ENCODE measurements around the gene EZH2. TPM values are rescaled to one million over a fixed set of nuclear protein-coding genes. Genes with fewer than 3 reads are reported as not detected.

The EZH2 gene
- total RNA-seq, 1 experiment from 2014 or later, result 30.5 TPM

GRCh38 chr7:148903504-148903903, 19.4 kb upstream of the EZH2 start:
- ATAC-seq, result no peak
- 0 out of 2 replicates have a peak, but pooled peaks cover 3% of the 10 kb centered on the region for H3K4me1 ChIP-seq (ENCODE audit: insufficient read depth, low read length)
- no peak for DNase-seq
- H3F3A ChIP-seq (ENCODE audit: low read length, unreplicated experiment), result no peaks in the 10 kb centered on the region
- H3K27ac ChIP-seq (ENCODE audit: low read length), result no peak overlapping the region
- H3K79me2 ChIP-seq (ENCODE audit: low read length), result no peaks in the 10 kb centered on the region
- H3K36me3 ChIP-seq (ENCODE audit: low read depth, low read length), result no peaks in the 10 kb centered on the region
- H4K20me1 ChIP-seq (ENCODE audit: low read length), result no peaks in the 10 kb centered on the region
- ChIA-PET POLR2A (ENCODE audit: unreplicated experiment) (no interaction called here), CTCF (no interaction called here)
- H3K9me2 ChIP-seq (replicated peaks; ENCODE audit: low read length), result no peaks in the 10 kb centered on the region
- H3K9ac ChIP-seq (ENCODE audit: low read length), result no peak overlapping the region
- no peak overlapping the region for H3K4me3 ChIP-seq (ENCODE audit: low read length)
- TF ChIP-seq, protein P1, sequence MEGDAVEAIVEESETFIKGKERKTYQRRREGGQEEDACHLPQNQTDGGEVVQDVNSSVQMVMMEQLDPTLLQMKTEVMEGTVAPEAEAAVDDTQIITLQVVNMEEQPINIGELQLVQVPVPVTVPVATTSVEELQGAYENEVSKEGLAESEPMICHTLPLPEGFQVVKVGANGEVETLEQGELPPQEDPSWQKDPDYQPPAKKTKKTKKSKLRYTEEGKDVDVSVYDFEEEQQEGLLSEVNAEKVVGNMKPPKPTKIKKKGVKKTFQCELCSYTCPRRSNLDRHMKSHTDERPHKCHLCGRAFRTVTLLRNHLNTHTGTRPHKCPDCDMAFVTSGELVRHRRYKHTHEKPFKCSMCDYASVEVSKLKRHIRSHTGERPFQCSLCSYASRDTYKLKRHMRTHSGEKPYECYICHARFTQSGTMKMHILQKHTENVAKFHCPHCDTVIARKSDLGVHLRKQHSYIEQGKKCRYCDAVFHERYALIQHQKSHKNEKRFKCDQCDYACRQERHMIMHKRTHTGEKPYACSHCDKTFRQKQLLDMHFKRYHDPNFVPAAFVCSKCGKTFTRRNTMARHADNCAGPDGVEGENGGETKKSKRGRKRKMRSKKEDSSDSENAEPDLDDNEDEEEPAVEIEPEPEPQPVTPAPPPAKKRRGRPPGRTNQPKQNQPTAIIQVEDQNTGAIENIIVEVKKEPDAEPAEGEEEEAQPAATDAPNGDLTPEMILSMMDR (conservative IDR thresholded peaks at IDR 0.05; ENCODE audit: low read depth, low read length), result no peak
- TF ChIP-seq EZH2 (IDR thresholded peaks at IDR 0.05; ENCODE audit: low read length, unreplicated experiment) (no peak), EZH2phosphoT487 (IDR thresholded peaks at IDR 0.05; ENCODE audit: borderline replicate concordance, low read length) (no peak)
- no peaks in the 10 kb centered on the region for H3K9me3 ChIP-seq (ENCODE audit: low read length)
- BruUV-seq (replicated peaks), result no TSS peak
- H3K4me2 ChIP-seq (ENCODE audit: low read length), result no peak overlapping the region
- no peak overlapping the region for H2AFZ ChIP-seq (ENCODE audit: low read length)
- no peaks in the 10 kb centered on the region for H3K27me3 ChIP-seq (ENCODE audit: low read length)
- intact Hi-C loops (cut with micrococcal nuclease), result no loop called here

DNA sequence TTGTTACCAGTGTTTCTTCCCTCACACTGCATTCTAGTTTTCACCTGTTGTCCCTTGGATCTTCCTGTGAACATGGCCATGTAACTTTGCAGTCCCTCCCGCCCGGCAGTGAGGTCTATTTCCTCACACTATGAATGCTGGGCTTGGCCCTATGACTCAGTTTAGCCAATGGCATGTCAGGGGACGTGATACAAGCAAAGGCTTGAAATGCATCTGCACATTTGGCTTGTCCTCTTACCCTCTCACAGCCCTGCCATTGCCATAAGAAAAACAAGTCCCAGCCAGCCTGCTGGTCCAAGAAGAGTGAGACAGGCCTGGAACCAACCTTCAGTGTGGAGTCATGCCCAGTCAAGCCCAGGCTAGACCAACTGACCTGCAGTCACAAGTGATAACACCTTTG, 17.1 kb upstream of the EZH2 start:
- DNase-seq (no peak), ATAC-seq (no peak)
- Histone ChIP-seq H4K20me1 (ENCODE audit: low read length) (no peaks in the 10 kb centered on the region), H3K9ac (ENCODE audit: low read length) (no peak overlapping the region), H3K9me3 (ENCODE audit: low read length) (no peaks in the 10 kb centered on the region), H3F3A (ENCODE audit: low read length, unreplicated experiment) (no peaks in the 10 kb centered on the region), H2AFZ (ENCODE audit: low read length) (no peak overlapping the region), H3K9me2 (replicated peaks; ENCODE audit: low read length) (no peaks in the 10 kb centered on the region), H3K27ac (ENCODE audit: low read length) (no peak overlapping the region), H3K36me3 (ENCODE audit: low read depth, low read length) (no peaks in the 10 kb centered on the region), H3K79me2 (ENCODE audit: low read length) (no peaks in the 10 kb centered on the region), H3K4me2 (ENCODE audit: low read length) (no peak overlapping the region), H3K4me3 (ENCODE audit: low read length) (no peak overlapping the region), H3K27me3 (ENCODE audit: low read length) (no peaks in the 10 kb centered on the region), H3K4me1 (ENCODE audit: insufficient read depth, low read length) (0 out of 2 replicates have a peak, but pooled peaks cover 3% of the 10 kb centered on the region)
- TF ChIP-seq EZH2 (IDR thresholded peaks at IDR 0.05; ENCODE audit: low read length, unreplicated experiment), result no peak
- TF ChIP-seq, protein P1 (conservative IDR thresholded peaks at IDR 0.05; ENCODE audit: low read depth, low read length), result no peak
- no peak for TF ChIP-seq EZH2phosphoT487 (IDR thresholded peaks at IDR 0.05; ENCODE audit: borderline replicate concordance, low read length)
- no TSS peak for BruUV-seq (replicated peaks)
- ChIA-PET CTCF (no interaction called here), POLR2A (ENCODE audit: unreplicated experiment) (interaction anchor here (0.6 kb wide), 1 partner anchor 38 kb away, joined by 3 read pairs; no protein-coding TSS in a partner anchor)
- intact Hi-C loops (cut with micrococcal nuclease), result no loop called here

DNA sequence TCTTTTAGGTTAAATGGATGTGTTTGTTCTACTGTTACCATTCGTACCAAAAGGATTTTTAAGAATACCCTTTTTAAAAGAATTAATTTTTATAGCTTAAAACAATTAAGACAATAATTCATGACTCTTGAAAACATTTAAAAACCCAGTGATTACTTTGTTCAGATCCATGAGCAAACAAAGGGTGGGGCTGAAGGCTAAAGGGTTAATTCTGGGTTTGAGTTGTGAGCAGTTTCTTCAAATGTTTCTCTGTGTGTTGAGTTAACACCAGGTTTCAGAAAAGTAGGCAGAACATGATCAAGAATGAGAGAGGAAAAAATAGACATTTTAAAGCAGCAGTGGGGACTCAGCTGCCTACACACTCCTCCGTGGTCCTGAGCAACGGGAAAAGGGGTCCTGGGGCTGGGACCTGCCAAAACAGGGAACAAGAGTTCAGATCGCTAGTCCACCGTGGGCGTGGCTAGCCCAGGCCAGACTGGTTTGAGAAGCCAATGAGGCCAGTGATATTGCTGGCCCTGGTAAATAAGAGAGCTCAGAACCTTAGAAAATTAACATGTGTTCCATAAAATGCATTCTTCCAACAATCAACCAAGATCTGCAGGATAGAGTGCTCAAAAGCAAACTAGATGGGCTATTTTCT, 14.9 kb upstream of the EZH2 start:
- Histone ChIP-seq H3F3A (ENCODE audit: low read length, unreplicated experiment) (no peaks in the 10 kb centered on the region), H3K9me2 (replicated peaks; ENCODE audit: low read length) (no peaks in the 10 kb centered on the region), H3K9ac (ENCODE audit: low read length) (no peak overlapping the region), H3K36me3 (ENCODE audit: low read depth, low read length) (no peaks in the 10 kb centered on the region), H3K27ac (ENCODE audit: low read length) (no peak overlapping the region), H3K4me2 (ENCODE audit: low read length) (peak overlapping the region; percentile 44; the same call in 1 of the 2 replicates), H3K4me3 (ENCODE audit: low read length) (no peak overlapping the region), H3K27me3 (ENCODE audit: low read length) (no peaks in the 10 kb centered on the region), H3K4me1 (ENCODE audit: insufficient read depth, low read length) (0 out of 2 replicates have a peak, but pooled peaks cover 3% of the 10 kb centered on the region), H3K79me2 (ENCODE audit: low read length) (no peaks in the 10 kb centered on the region), H2AFZ (ENCODE audit: low read length) (peak overlapping the region; percentile 47; the same call in 1 of the 2 replicates), H3K9me3 (ENCODE audit: low read length) (no peaks in the 10 kb centered on the region), H4K20me1 (ENCODE audit: low read length) (no peaks in the 10 kb centered on the region)
- POLR2A ChIA-PET (ENCODE audit: unreplicated experiment), result no interaction called here
- no TSS peak for BruUV-seq (replicated peaks)
- intact Hi-C loops (cut with micrococcal nuclease), result no loop called here
- no peak for DNase-seq
- TF ChIP-seq EZH2phosphoT487 (IDR thresholded peaks at IDR 0.05; ENCODE audit: borderline replicate concordance, low read length), result no peak
- no peak for TF ChIP-seq EZH2 (IDR thresholded peaks at IDR 0.05; ENCODE audit: low read length, unreplicated experiment)
- TF ChIP-seq, protein P1 (conservative IDR thresholded peaks at IDR 0.05; ENCODE audit: low read depth, low read length), result no peak
- ATAC-seq, result no peak
- CTCF ChIA-PET, result no interaction called here

All from PC-3 (cell line).